ENCODE measurements around the gene RAB31. TPM values are rescaled to one million over a fixed set of nuclear protein-coding genes. Genes with fewer than 3 reads are reported as not detected.

RAB31 gene
- polyA plus RNA-seq, 1 experiment, result 37.2 TPM

DNA sequence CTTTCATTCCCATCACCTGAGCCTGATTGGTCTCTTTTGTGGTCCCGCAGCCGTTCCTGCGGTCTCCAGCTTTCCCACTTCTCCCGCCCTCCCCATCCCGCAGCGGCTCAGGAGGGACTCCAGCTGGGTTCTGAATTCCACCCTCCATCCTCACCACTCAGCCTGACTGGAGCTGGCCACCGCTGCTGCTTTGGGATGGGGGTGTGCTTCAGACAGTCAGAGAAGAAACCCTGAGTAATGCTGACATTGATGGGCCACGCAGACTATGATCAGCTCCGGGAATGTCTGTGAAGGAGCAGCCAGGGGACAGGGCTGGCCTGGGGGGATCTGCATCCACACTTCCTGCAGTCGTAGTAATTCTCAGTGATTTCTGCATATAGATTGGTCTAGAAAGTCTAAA lies 131.8 kb downstream of the RAB31 start:
- no peak overlapping the region for H3K4me3 ChIP-seq (ENCODE audit: low read depth, low read length)
- CTCF ChIA-PET, result no interaction called here
- DNase-seq (ENCODE audit: low read depth), result no peak
- POLR2A ChIA-PET, result no interaction called here
- H3K27me3 ChIP-seq (ENCODE audit: control insufficient read depth, insufficient read depth, low read length), result no peaks in the 10 kb centered on the region
- TF ChIP-seq, protein P1, sequence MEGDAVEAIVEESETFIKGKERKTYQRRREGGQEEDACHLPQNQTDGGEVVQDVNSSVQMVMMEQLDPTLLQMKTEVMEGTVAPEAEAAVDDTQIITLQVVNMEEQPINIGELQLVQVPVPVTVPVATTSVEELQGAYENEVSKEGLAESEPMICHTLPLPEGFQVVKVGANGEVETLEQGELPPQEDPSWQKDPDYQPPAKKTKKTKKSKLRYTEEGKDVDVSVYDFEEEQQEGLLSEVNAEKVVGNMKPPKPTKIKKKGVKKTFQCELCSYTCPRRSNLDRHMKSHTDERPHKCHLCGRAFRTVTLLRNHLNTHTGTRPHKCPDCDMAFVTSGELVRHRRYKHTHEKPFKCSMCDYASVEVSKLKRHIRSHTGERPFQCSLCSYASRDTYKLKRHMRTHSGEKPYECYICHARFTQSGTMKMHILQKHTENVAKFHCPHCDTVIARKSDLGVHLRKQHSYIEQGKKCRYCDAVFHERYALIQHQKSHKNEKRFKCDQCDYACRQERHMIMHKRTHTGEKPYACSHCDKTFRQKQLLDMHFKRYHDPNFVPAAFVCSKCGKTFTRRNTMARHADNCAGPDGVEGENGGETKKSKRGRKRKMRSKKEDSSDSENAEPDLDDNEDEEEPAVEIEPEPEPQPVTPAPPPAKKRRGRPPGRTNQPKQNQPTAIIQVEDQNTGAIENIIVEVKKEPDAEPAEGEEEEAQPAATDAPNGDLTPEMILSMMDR (IDR thresholded peaks at IDR 0.05; ENCODE audit: insufficient read depth, low read depth, low read length), result no peak
- no peaks in the 10 kb centered on the region for H3K36me3 ChIP-seq (ENCODE audit: control insufficient read depth, insufficient read depth, low read length)

DNA sequence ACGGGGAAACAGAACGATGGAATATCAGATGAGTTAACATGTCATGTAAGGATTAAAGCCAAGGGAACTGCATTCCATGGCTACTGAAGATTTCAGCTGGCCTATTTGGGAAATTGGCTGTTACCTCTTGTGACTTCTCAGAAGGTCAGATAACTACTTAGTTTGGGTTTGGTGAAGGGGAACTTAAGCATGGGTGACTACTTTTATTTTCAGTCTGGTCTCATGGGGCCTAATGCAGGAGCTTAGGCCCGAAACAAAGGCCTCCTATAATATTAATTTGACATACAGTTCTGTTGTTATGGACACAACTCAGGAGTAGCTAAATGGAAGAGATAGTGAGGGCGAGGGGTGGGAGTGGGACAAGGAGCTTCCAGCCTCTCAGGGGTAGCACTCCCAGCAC lies 133.7 kb downstream of the RAB31 start:
- POLR2A ChIA-PET, result no interaction called here
- TF ChIP-seq, protein P1 (IDR thresholded peaks at IDR 0.05; ENCODE audit: insufficient read depth, low read depth, low read length), result no peak
- Histone ChIP-seq H3K4me3 (ENCODE audit: low read depth, low read length) (no peak overlapping the region), H3K27me3 (ENCODE audit: control insufficient read depth, insufficient read depth, low read length) (no peaks in the 10 kb centered on the region), H3K36me3 (ENCODE audit: control insufficient read depth, insufficient read depth, low read length) (no peaks in the 10 kb centered on the region; the same call in 1 of the 2 replicates)
- CTCF ChIA-PET, result no interaction called here
- DNase-seq (ENCODE audit: low read depth), result no peak

DNA sequence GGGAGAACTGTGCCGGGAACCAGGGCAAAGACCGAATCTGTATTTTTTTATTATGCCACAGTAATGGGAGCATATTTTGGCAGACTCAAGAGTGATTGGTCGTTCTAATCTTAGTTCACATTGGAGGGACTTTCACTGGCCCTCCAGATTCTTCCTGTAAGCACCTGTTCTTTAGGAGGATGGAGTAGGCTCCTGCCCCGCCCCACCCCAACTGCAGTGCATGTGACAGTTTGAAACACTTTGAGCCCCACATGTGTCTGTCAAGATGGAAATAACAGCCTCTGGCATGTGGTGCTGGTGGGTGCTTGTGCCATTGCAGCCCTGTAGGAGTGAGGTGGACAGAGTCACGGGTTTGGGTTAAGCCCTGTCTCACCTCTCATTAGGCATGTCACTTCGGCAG lies 134.3 kb downstream of the RAB31 start:
- TF ChIP-seq, protein P1 (IDR thresholded peaks at IDR 0.05; ENCODE audit: insufficient read depth, low read depth, low read length), result no peak
- CTCF ChIA-PET, result no interaction called here
- no peak overlapping the region for H3K4me3 ChIP-seq (ENCODE audit: low read depth, low read length)
- H3K27me3 ChIP-seq (ENCODE audit: control insufficient read depth, insufficient read depth, low read length), result no peaks in the 10 kb centered on the region
- POLR2A ChIA-PET, result no interaction called here
- H3K36me3 ChIP-seq (ENCODE audit: control insufficient read depth, insufficient read depth, low read length), result no peaks in the 10 kb centered on the region; the same call in 1 of the 2 replicates
- DNase-seq (ENCODE audit: low read depth), result no peak

DNA sequence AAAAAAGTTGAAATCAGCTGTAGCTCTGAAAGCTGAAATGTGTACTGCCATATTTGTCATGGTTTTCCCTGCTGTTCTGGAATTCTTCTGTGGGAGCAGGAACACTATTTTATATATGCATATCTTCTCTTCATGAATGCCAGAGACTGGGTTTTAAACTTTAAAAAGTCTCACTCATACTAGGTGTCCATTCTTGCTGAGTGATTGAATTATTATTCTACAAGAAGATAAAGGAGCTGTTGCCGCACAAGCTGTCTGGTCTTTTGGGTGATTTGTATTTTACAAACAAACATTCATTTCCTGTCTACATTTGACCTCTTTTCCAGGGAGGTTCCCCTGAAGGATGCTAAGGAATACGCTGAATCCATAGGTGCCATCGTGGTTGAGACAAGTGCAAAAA lies 137.2 kb downstream of the RAB31 start:
- TF ChIP-seq, protein P1 (IDR thresholded peaks at IDR 0.05; ENCODE audit: insufficient read depth, low read depth, low read length), result no peak

DNA sequence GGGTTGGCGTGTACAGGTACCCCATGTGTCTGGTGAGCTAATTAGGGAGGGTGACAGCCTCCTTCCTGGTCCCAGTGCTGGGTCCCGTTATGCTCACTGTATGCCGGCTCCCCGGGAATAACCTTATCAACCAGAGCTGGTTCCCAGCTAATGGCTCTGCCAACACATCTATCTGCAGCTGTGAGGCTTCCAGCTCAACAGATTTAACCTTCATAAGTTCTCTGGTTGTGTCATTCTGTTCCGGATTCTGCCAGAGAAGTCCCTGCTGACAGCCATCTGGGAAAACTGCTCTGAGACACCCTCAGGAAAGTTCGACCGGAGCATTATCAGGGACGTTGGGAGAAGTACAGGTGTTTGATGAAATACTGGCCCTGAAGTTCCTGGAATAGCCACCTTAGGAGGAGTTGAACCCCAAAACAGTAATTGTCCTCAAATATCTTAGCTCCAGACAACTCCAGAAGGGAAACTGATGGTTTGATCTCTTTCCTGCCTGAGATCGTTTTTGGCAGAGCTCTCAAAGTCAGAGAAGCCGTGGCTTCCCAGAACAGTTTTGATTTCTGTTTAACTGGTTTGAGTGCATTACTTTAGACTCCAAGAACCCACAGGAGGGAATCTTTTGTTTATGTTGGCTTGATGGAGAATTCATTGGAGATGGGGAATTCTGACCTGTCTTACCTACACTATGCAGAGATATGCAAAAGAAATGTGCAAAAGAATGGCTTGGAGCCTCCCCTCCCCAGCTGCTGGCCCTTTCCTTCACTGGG lies 138.2 kb downstream of the RAB31 start:
- no peaks in the 10 kb centered on the region; the same call in 1 of the 2 replicates for H3K36me3 ChIP-seq (ENCODE audit: control insufficient read depth, insufficient read depth, low read length)
- TF ChIP-seq, protein P1 (IDR thresholded peaks at IDR 0.05; ENCODE audit: insufficient read depth, low read depth, low read length), result no peak
- no peak for DNase-seq (ENCODE audit: low read depth)
- no peaks in the 10 kb centered on the region for H3K27me3 ChIP-seq (ENCODE audit: control insufficient read depth, insufficient read depth, low read length)
- H3K4me3 ChIP-seq (ENCODE audit: low read depth, low read length), result no peak overlapping the region
- CTCF ChIA-PET, result interaction anchor here (1.0 to 1.3 kb wide), 2 partner anchors 10 to 106 kb away, joined by 3 read pairs; no protein-coding TSS in a partner anchor
- POLR2A ChIA-PET, result no interaction called here

More for the DNA sequence above, 137.2 kb downstream of the RAB31 start:
- no peak overlapping the region for H3K4me3 ChIP-seq (ENCODE audit: low read depth, low read length)
- H3K36me3 ChIP-seq (ENCODE audit: control insufficient read depth, insufficient read depth, low read length), result no peaks in the 10 kb centered on the region; the same call in 1 of the 2 replicates
- no peaks in the 10 kb centered on the region for H3K27me3 ChIP-seq (ENCODE audit: control insufficient read depth, insufficient read depth, low read length)
- no peak for DNase-seq (ENCODE audit: low read depth)
- CTCF ChIA-PET, result interaction anchor here (1.3 kb wide), 1 partner anchor 9 kb away, joined by 3 read pairs; no protein-coding TSS in a partner anchor
- POLR2A ChIA-PET, result no interaction called here
